ENCODE results near the gene DIAPH2. TPM values are rescaled to one million over a fixed set of nuclear protein-coding genes. Genes with fewer than 3 reads are reported as not detected.

Gene DIAPH2
- total RNA-seq, 1 donor from 2014 or later = 32.9 TPM

- intact Hi-C loops (cut with DNase I) = no loop called here
- no peaks in the 10 kb centered on the region for H3K9me3 ChIP-seq
- DNase-seq (no peak), ATAC-seq (no peak)
- no peaks in the 10 kb centered on the region for H3K36me3 ChIP-seq
- H3K27ac ChIP-seq = no peak overlapping the region
- no peaks in the 10 kb centered on the region for H3K27me3 ChIP-seq
- H3K4me1 ChIP-seq = no peaks in the 10 kb centered on the region
- H3K4me3 ChIP-seq = no peak overlapping the region
- no peak for TF ChIP-seq CTCF (IDR thresholded peaks at IDR 0.05)
Measured at GRCh38 chrX:96776966-96777365, 92.3 kb downstream of the DIAPH2 start.

GRCh38 chrX:96791559-96791958 is 106.9 kb downstream of the DIAPH2 start:
- Histone ChIP-seq H3K9me3 (no peaks in the 10 kb centered on the region), H3K4me3 (no peak overlapping the region), H3K36me3 (no peaks in the 10 kb centered on the region), H3K4me1 (no peaks in the 10 kb centered on the region), H3K27ac (no peak overlapping the region), H3K27me3 (no peaks in the 10 kb centered on the region)
- intact Hi-C loops (cut with DNase I) = no loop called here
- TF ChIP-seq CTCF (IDR thresholded peaks at IDR 0.05) = no peak
- no peak for DNase-seq
- no peak for ATAC-seq

GRCh38 chrX:96792047-96792446 is 107.4 kb downstream of the DIAPH2 start:
- no peak for TF ChIP-seq CTCF (IDR thresholded peaks at IDR 0.05)
- intact Hi-C loops (cut with DNase I) = no loop called here
- H3K36me3 ChIP-seq = no peaks in the 10 kb centered on the region
- H3K4me1 ChIP-seq = no peaks in the 10 kb centered on the region
- no peak overlapping the region for H3K27ac ChIP-seq
- H3K9me3 ChIP-seq = no peaks in the 10 kb centered on the region
- ATAC-seq (no peak), DNase-seq (no peak)
- no peak overlapping the region for H3K4me3 ChIP-seq
- no peaks in the 10 kb centered on the region for H3K27me3 ChIP-seq

GRCh38 chrX:96798982-96799381 is 114.3 kb downstream of the DIAPH2 start:
- H3K9me3 ChIP-seq = no peaks in the 10 kb centered on the region
- ATAC-seq (no peak), DNase-seq (no peak)
- H3K4me1 ChIP-seq = no peaks in the 10 kb centered on the region
- H3K27me3 ChIP-seq = no peaks in the 10 kb centered on the region
- no peaks in the 10 kb centered on the region for H3K36me3 ChIP-seq
- TF ChIP-seq CTCF (IDR thresholded peaks at IDR 0.05) = no peak
- H3K4me3 ChIP-seq = no peak overlapping the region
- H3K27ac ChIP-seq = no peak overlapping the region
- intact Hi-C loops (cut with DNase I) = no loop called here

- Histone ChIP-seq H3K4me1 (no peaks in the 10 kb centered on the region), H3K36me3 (no peaks in the 10 kb centered on the region)
- no peak for DNase-seq
Measured at GRCh38 chrX:96807318-96807717, 122.7 kb downstream of the DIAPH2 start.

More at GRCh38 chrX:96807318-96807717, 122.7 kb downstream of the DIAPH2 start:
- no peak overlapping the region for H3K4me3 ChIP-seq
- ATAC-seq = no peak
- H3K27me3 ChIP-seq = no peaks in the 10 kb centered on the region
- H3K9me3 ChIP-seq = no peaks in the 10 kb centered on the region
- H3K27ac ChIP-seq = no peak overlapping the region
- no peak for TF ChIP-seq CTCF (IDR thresholded peaks at IDR 0.05)
- intact Hi-C loops (cut with DNase I) = no loop called here
